Keratinocyte (primary cell): ENCODE results near the gene PNPLA2.

Experiments
- EZH2 ChIP-seq: IDR thresholded peaks from one replicate; pipeline ENCODE4 v1.6.1; 2012; ENCODE audit warnings: inconsistent platforms, mild to moderate bottlenecking, low read length, moderate library complexity
- TF ChIP-seq, protein P1 (sequence below), 3 experiments: IDR thresholded peaks in 1 of 3; conservative IDR thresholded peaks in 1 of 3; optimal IDR thresholded peaks in 1 of 3; 2 replicates in 2 of 3; 3 replicates in 1 of 3; pipeline versions ENCODE3 to v1.5.1; 2011; ENCODE audit warnings: low read length in 3 of 3, mild to moderate bottlenecking in 3 of 3, moderate library complexity in 2 of 3, control low read depth in 1 of 3, inconsistent platforms in 1 of 3; ENCODE audit not compliant: insufficient read depth in 2 of 3; ENCODE audit errors: extremely low read depth in 1 of 3

DNA sequence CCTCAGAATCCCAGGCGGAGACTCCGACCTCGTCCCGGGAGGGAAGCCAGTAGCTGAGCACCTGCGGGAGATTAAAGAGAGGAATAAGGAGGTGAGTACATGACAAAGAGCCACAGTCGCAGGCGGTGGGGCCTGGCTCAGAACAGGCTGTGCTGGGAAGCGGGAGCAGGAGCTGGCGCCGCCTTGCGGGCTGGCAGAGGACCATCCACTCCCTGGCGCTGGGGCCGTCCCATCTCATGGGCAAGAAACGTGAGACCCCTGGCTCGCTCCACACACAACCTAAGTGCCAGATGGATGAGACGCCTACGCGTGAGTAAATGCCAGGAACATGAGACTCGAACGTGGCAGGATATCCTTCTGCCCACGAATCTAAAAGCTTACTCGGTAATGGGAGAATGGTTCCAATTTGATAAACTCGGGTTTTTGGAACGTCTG is 35.1 kb upstream of the PNPLA2 start:
- TF ChIP-seq EZH2 = no peak
- TF ChIP-seq, protein P1, sequence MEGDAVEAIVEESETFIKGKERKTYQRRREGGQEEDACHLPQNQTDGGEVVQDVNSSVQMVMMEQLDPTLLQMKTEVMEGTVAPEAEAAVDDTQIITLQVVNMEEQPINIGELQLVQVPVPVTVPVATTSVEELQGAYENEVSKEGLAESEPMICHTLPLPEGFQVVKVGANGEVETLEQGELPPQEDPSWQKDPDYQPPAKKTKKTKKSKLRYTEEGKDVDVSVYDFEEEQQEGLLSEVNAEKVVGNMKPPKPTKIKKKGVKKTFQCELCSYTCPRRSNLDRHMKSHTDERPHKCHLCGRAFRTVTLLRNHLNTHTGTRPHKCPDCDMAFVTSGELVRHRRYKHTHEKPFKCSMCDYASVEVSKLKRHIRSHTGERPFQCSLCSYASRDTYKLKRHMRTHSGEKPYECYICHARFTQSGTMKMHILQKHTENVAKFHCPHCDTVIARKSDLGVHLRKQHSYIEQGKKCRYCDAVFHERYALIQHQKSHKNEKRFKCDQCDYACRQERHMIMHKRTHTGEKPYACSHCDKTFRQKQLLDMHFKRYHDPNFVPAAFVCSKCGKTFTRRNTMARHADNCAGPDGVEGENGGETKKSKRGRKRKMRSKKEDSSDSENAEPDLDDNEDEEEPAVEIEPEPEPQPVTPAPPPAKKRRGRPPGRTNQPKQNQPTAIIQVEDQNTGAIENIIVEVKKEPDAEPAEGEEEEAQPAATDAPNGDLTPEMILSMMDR (optimal IDR thresholded peaks at IDR 0.05 in 1 of 3, IDR thresholded peaks at IDR 0.05 in 1 of 3, conservative IDR thresholded peaks at IDR 0.05 in 1 of 3; ENCODE audit: extremely low read depth in 1 of 3, insufficient read depth in 2 of 3, low read length in 3 of 3) = peak; percentile 94 to 97 (median 96)
